ENCODE measurements around the gene TMEM271.

The TMEM271 gene

GRCh38 chr4:531721-532565 lies 44.2 kb downstream of the TMEM271 start:
- DNase-seq, result no peak

- DNase-seq, result no peak
These were observed 45.0 kb downstream of the TMEM271 start for GRCh38 chr4:531076-531475.

GRCh38 chr4:530017-530781 lies 45.9 kb downstream of the TMEM271 start:
- no peak for DNase-seq

GRCh38 chr4:529563-529962 lies 46.5 kb downstream of the TMEM271 start:
- DNase-seq, result no peak

- DNase-seq, result no peak
These were observed 47.3 kb downstream of the TMEM271 start for GRCh38 chr4:528835-529234.

GRCh38 chr4:528296-528695 lies 47.8 kb downstream of the TMEM271 start:
- no peak for DNase-seq

GRCh38 chr4:526971-527460 lies 49.1 kb downstream of the TMEM271 start:
- no peak for DNase-seq

- DNase-seq, result no peak
These were observed 49.7 kb downstream of the TMEM271 start for GRCh38 chr4:526189-526909.

- no peak for DNase-seq
These were observed 50.4 kb downstream of the TMEM271 start for GRCh38 chr4:525660-526059.

- DNase-seq, result no peak
These were observed 51.9 kb downstream of the TMEM271 start for GRCh38 chr4:524196-524595.
